SKM-1 (cell line): ENCODE results near the gene COL5A3.
A peak's percentile ranks its signal among the peaks of the same experiment; 100 is the strongest.

Source experiments
- DNase-seq: peaks from one replicate; lab custom pipeline; 2025; ENCODE audit not compliant: unreplicated experiment; lab: John Stamatoyannopoulos, UW

Gene COL5A3

GRCh38 chr19:10011974-10012373, 1.7 kb upstream of the COL5A3 start:
- DNase-seq = no peak

GRCh38 chr19:10010939-10011338, 635 bp upstream of the COL5A3 start:
- DNase-seq = no peak

GRCh38 chr19:10009714-10010224, 535 bp downstream of the COL5A3 start:
- DNase-seq = no peak

- DNase-seq = no peak
Observed at GRCh38 chr19:10008184-10008765, 2.0 kb downstream of the COL5A3 start.

- no peak for DNase-seq
Observed at GRCh38 chr19:10007371-10008183, 2.7 kb downstream of the COL5A3 start.

GRCh38 chr19:10006752-10007323, 3.5 kb downstream of the COL5A3 start:
- DNase-seq = no peak

GRCh38 chr19:10006335-10006708, 4.0 kb downstream of the COL5A3 start:
- DNase-seq = no peak

- no peak for DNase-seq
Observed at GRCh38 chr19:10005632-10006334, 4.5 kb downstream of the COL5A3 start.

- no peak for DNase-seq
Observed at GRCh38 chr19:10004617-10005016, 5.7 kb downstream of the COL5A3 start.

GRCh38 chr19:10003271-10003670, 7.0 kb downstream of the COL5A3 start:
- no peak for DNase-seq

GRCh38 chr19:10001899-10002298, 8.4 kb downstream of the COL5A3 start:
- no peak for DNase-seq

GRCh38 chr19:10000171-10000826, 10.0 kb downstream of the COL5A3 start:
- DNase-seq = peak; percentile 29

- DNase-seq = no peak
Observed at GRCh38 chr19:9996541-9996940, 13.8 kb downstream of the COL5A3 start.

GRCh38 chr19:9995999-9996398, 14.3 kb downstream of the COL5A3 start:
- DNase-seq = no peak

GRCh38 chr19:9995084-9995483, 15.2 kb downstream of the COL5A3 start:
- no peak for DNase-seq

GRCh38 chr19:9991425-9992191, 18.7 kb downstream of the COL5A3 start:
- no peak for DNase-seq

- no peak for DNase-seq
Observed at GRCh38 chr19:9989504-9989903, 20.8 kb downstream of the COL5A3 start.

- no peak for DNase-seq
Observed at GRCh38 chr19:9986787-9987281, 23.5 kb downstream of the COL5A3 start.

GRCh38 chr19:9981406-9982260, 28.7 kb downstream of the COL5A3 start:
- no peak for DNase-seq
